HG03520 (cell line): ENCODE data around the gene TIMM13.
A peak's percentile ranks its signal among the peaks of the same experiment; 100 is the strongest.

ENCODE experiments used
- ATAC-seq: cut with Tn5 transposase; IDR thresholded peaks from one replicate; pipeline ENCODE4 v1.9.1; 2021; ENCODE audit warnings: mild to moderate bottlenecking, moderate library complexity; ENCODE audit not compliant: unreplicated experiment

The TIMM13 gene

DNA sequence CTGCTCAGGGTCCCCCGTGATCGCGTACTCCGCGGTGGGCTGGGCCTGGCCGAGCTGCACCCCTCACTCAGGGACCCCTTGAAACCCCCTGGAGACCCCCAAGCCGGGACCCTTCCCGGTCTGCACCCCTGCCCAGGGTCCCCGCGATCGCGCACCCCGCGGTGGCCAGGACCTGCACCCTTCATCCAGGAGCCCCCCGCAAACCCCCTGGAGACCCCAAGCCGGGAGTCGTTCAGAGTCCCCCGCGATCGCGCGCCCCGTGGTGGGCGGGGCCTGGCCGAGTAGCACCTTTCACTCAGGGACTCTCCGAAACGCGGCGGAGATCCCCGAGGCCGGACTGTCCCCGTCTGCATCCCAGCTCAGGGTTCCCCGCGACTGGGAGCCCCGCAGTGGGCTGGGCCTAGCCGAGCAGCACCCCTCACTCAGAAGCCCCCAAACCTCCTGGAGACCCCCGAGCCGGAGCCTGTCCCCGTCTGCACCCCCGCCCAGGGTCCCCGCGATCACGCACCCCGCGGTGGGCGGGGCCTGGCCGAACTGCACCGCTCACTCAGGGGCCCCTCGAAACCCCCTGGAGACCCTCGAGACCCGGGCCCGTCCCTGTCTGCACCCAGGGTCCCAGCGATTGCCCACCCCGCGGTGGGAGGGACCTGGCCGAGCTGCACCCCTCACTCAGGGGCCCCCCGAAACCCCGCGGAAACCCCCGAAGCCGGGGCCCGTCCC lies 28.6 kb upstream of the TIMM13 start:
- ATAC-seq, result peak; percentile 24

GRCh38 chr19:2454962-2455850 lies 27.8 kb upstream of the TIMM13 start:
- no peak for ATAC-seq

- ATAC-seq, result no peak
These were observed 27.0 kb upstream of the TIMM13 start for GRCh38 chr19:2454199-2454961.

GRCh38 chr19:2453431-2454025 lies 26.1 kb upstream of the TIMM13 start:
- no peak for ATAC-seq

DNA sequence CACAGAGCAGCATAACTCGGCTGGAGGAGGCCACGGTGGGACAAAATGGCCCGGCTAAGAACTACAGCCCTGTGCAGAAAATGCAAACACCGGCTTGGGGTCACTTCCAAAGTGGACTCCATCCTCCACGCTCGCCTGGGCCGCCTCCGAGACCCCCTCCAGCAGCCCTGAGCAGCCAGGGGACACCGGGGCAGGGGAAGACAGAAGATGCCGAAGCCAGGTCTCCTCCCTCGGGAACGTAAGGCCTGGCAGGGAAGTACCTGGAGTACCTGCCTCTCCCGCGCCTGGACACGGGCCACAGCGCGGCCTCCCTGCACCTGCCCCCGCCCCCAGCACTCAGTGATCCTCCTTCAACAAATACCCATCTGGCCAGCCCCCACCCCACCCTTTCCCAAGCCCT lies 24.4 kb upstream of the TIMM13 start:
- no peak for ATAC-seq

GRCh38 chr19:2451138-2451537 lies 23.8 kb upstream of the TIMM13 start:
- no peak for ATAC-seq

DNA sequence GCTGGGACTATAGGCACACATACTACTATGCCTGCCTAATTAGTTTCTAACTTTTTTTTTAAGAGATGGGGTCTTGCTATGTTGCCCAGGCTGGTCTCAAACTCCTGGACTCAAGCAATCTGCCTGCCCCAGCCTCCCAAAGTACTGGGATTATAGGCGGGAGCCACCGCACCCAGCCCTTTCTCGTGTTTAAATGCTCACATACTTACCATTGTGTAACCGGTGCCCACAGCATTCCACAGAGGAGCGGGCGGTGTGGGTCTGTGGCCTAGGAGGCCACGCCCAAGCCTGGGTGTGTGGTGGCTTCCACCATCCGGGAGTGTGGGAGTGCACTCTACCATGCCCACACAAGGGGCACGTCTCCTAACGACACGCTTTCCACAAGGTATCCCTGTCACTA lies 21.6 kb upstream of the TIMM13 start:
- ATAC-seq, result no peak

DNA sequence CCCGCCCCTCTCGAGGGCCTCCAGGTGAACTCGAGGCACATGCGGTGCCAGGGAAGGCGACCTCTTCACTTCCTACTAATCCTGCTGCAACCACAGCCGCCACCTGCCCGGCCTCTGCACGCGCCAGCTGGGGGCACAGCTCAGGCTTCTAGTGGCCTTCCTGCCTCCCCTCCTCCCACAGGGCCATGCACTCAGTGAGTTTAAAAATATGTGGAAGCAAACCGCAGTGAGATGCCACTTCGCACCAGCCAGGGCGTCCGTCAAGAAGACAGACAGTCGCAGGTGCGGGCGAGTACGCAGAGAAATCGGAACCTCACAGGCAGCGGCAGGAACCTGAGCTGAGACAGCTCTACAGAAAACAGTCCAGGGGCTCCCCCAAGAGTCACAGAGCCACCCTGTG lies 19.0 kb upstream of the TIMM13 start:
- ATAC-seq, result no peak

GRCh38 chr19:2444251-2445002 lies 17.0 kb upstream of the TIMM13 start:
- no peak for ATAC-seq

GRCh38 chr19:2443785-2444182 lies 16.4 kb upstream of the TIMM13 start:
- no peak for ATAC-seq

- no peak for ATAC-seq
These were observed 15.9 kb upstream of the TIMM13 start for GRCh38 chr19:2443116-2443784.

GRCh38 chr19:2441096-2441752 lies 13.8 kb upstream of the TIMM13 start:
- ATAC-seq, result no peak

DNA sequence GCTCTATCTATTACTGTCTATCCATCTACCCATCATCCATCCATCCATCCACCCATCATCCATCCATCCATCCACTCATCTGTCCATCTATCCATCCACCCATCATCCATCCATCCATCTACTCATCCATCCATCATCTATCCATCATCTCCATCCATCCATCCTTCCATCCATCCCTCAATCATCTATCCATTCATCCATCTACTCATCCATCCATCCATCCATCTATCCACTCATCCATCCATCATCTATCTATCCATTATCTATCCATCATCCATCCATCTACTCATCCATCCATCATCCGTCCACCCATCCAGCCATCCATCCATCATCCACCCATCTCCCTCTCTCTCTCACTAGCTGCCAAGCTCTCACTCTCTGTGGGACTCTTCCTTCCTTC lies 13.1 kb upstream of the TIMM13 start:
- no peak for ATAC-seq

GRCh38 chr19:2438178-2438577 lies 10.8 kb upstream of the TIMM13 start:
- ATAC-seq, result no peak

DNA sequence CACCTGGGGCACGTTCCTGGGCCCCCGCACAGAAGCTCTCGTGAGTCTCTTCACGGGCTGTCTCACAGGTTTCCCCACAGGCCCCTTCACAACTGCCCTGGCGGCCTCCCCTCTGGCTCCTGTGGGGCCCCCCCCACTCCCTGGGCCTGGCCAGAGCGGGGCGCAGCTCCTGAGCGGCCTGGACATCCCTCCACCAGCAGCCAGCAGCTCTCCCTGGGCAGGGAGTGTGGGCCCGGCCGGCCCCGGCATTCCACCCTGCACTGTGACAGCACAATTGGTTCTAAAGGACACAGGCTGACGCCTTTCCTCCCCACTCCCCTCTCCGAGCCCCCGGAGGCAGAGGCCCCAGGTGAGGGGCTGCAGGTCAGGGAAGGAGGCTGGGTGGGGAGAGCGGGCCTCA lies 9.5 kb upstream of the TIMM13 start:
- no peak for ATAC-seq

GRCh38 chr19:2436384-2436783 lies 9.0 kb upstream of the TIMM13 start:
- ATAC-seq, result no peak

DNA sequence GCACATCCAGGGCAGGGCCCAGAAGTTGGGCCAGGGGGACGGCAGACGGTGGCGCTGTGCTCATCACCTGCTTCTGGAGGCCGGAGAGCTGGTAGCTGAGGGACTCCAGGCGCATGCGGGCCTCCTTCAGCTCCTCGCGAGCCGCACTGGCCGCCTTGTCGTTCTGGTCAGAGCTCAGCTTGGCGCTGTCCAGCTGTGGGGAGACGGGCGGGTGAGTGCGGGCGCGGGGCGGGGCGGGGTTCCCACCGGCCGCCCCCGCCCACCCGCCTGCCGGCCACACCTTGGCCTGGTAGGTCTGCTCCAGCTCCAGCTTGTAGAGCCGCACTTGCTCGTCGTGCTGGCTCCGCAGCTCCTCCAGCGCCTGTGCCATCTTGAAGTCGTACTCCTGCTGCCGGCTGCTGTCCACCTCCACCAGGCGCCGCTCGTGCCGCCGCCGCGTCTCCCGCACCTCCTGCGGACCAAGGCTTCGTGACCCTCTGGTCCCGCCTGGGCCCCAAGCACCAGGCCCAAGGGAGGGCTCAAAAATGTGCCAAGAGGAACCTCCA lies 7.4 kb upstream of the TIMM13 start:
- no peak for ATAC-seq

GRCh38 chr19:2434267-2434666 lies 6.9 kb upstream of the TIMM13 start:
- no peak for ATAC-seq

GRCh38 chr19:2433854-2434253 lies 6.5 kb upstream of the TIMM13 start:
- ATAC-seq, result no peak
